AG08396 (cell line): ENCODE data around the gene GAGE12G.
"Not testable (repeated sequence)": the region's sequence is repeated elsewhere in the genome, so short reads cannot be mapped to it uniquely, and the experiment has no call there.

Experiments
- DNase-seq: peaks from one replicate; pipeline ENCODE4 v3.0.0; 2012; ENCODE audit warnings: low spot score, mixed read lengths

GAGE12G gene

GRCh38 chrX:49570100-49570499, at the start of gene GAGE12G:
Gene GAGE12G, plus strand, starts transcription at chrX:49570400. Its CDS starts 1,155 bp downstream, at chrX:49571555.
- not testable (repeated sequence) for DNase-seq

- DNase-seq, result not testable (repeated sequence)
Observed at GRCh38 chrX:49531877-49532276, 38.3 kb upstream of the GAGE12G start, which contains the start of gene GAGE12C. Gene GAGE12C, plus strand, starts transcription at chrX:49532177. Its CDS starts 1,155 bp downstream, at chrX:49533332.

GRCh38 chrX:49541433-49541832, 28.8 kb upstream of the GAGE12G start, which contains the start of gene GAGE12D:
Gene GAGE12D, plus strand, starts transcription at chrX:49541733. Its CDS starts 1,155 bp downstream, at chrX:49542888.
- not testable (repeated sequence) for DNase-seq

- DNase-seq, result not testable (repeated sequence)
Observed at GRCh38 chrX:49550989-49551388, 19.2 kb upstream of the GAGE12G start, which contains the start of gene GAGE12E. Gene GAGE12E, plus strand, starts transcription at chrX:49551289. Its CDS starts 1,155 bp downstream, at chrX:49552444.

- not testable (repeated sequence) for DNase-seq
Observed at GRCh38 chrX:49560542-49560941, 9.7 kb upstream of the GAGE12G start, which contains the start of gene GAGE12F. Gene GAGE12F, plus strand, starts transcription at chrX:49560842. Its CDS starts 1,155 bp downstream, at chrX:49561997.

- not testable (repeated sequence) for DNase-seq
Observed at GRCh38 chrX:49568728-49569127, 1.5 kb upstream of the GAGE12G start.

- not testable (repeated sequence) for DNase-seq
Observed at GRCh38 chrX:49569152-49569551, 1.0 kb upstream of the GAGE12G start.

- not testable (repeated sequence) for DNase-seq
Observed at GRCh38 chrX:49579649-49580048, 9.4 kb downstream of the GAGE12G start, which contains the start of gene GAGE12H. Gene GAGE12H, plus strand, starts transcription at chrX:49579949. Its CDS starts 1,155 bp downstream, at chrX:49581104.

GRCh38 chrX:49589196-49589595, 19.0 kb downstream of the GAGE12G start, which contains the start of gene GAGE2A:
Gene GAGE2A, plus strand, starts transcription at chrX:49589496. Its CDS starts 1,155 bp downstream, at chrX:49590651.
- DNase-seq, result not testable (repeated sequence)

- not testable (repeated sequence) for DNase-seq
Observed at GRCh38 chrX:49589769-49590478, 19.7 kb downstream of the GAGE12G start.

- not testable (repeated sequence) for DNase-seq
Observed at GRCh38 chrX:49590488-49590887, 20.3 kb downstream of the GAGE12G start.

- not testable (repeated sequence) for DNase-seq
Observed at GRCh38 chrX:49598720-49599119, 28.5 kb downstream of the GAGE12G start, which contains the start of gene GAGE1. Gene GAGE1, plus strand, starts transcription at chrX:49599020. Its CDS starts 1,155 bp downstream, at chrX:49600175.

- DNase-seq, result no peak
Observed at GRCh38 chrX:49610718-49611310, 40.6 kb downstream of the GAGE12G start.

- DNase-seq, result no peak
Observed at GRCh38 chrX:49618574-49618973, 48.4 kb downstream of the GAGE12G start.
